ENCODE results near the gene HCRTR2. TPM values are rescaled to one million over a fixed set of nuclear protein-coding genes. Genes with fewer than 3 reads are reported as not detected.

HCRTR2 gene
- total RNA-seq, 1 donor from 2014 or later: not detected

- DNase-seq (ENCODE audit: low read depth): no peak
These were observed 152.9 kb downstream of the HCRTR2 start, which contains the start of gene GFRAL for GRCh38 chr6:55327169-55327568. Gene GFRAL (plus strand): TSS chr6:55327469. CDS start chr6:55327555, 86 bp downstream.

Other genes starting within 250 kb of the HCRTR2 start
- not detected in 2 replicates for gene GFRAL, start 153.0 kb downstream of the HCRTR2 start, total RNA-seq

All from renal cortical epithelial cell (primary cell).